GM18867 (cell line): Measurements from ENCODE around the gene PANK2.
"Not testable (repeated sequence)": the region's sequence is repeated elsewhere in the genome, so short reads cannot be mapped to it uniquely, and the experiment has no call there.

ENCODE experiments used
- ATAC-seq: cut with Tn5 transposase; IDR thresholded peaks from one replicate; pipeline ENCODE4 v1.9.1; 2021; ENCODE audit warnings: mild to moderate bottlenecking, moderate library complexity; ENCODE audit not compliant: unreplicated experiment

Gene PANK2

DNA sequence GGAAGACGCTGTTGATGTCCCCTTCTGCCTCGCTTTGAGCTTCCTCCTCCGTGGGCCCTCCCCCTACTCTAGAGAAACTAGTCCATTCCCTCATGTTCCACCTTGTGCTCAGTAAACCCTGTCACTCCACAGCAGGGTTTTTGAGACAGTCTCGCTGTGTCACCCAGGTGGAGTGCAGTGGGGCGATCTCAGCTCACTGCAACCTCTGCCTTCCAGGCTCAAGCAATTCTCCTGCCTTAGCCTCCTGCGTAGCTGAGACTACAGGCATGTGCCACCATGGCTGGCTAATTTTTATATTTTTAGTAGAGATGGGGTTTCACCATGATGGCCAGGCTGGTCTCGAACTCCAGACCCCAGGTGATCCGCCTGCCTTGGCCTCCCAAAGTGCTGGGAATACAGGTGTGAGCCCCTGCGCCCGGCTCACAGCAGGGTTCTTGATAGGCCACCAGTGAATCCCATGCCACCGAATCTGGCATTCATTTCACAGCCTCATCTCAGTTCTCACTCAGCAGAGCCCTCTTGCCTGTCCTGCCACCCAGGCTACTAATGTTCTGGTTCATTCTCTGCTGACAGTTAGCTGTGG is 36.0 kb downstream of the PANK2 start:
- ATAC-seq, result no peak

DNA sequence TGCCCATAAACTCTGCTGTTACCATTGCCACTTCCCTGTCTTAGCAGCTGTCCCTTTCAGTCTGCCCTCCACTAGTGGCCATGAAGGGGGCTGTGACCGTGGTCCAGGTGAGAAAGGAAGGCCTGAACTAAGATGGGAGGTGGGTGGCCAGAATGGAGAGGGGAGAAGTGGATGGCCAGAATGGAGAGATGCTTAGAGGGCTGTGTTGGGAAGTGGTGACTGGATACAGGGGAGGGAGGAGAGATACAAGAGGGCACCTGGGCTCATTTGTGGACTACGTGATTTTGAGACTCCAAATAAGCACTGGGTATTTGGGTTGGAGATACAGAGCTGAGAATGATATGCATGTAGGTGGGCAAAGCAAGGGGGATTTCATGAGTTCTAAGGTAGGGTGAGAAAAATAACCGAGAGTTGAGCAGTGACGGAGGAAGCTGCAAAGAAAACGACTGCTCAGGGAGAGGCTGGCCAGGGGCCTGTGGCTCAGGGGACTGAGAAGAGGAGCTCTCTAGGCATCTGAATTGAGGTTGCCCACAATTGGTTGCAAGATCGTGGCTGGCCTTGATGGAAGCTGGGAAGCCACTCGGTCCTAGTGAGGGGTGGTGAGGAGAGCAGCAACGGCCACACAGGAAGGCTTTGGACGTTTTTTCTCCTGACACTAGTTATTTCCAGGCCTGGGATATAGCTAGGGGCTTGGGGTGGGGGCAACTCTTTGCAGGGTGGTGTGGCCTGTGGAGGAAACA is 36.9 kb downstream of the PANK2 start:
- ATAC-seq, result no peak

DNA sequence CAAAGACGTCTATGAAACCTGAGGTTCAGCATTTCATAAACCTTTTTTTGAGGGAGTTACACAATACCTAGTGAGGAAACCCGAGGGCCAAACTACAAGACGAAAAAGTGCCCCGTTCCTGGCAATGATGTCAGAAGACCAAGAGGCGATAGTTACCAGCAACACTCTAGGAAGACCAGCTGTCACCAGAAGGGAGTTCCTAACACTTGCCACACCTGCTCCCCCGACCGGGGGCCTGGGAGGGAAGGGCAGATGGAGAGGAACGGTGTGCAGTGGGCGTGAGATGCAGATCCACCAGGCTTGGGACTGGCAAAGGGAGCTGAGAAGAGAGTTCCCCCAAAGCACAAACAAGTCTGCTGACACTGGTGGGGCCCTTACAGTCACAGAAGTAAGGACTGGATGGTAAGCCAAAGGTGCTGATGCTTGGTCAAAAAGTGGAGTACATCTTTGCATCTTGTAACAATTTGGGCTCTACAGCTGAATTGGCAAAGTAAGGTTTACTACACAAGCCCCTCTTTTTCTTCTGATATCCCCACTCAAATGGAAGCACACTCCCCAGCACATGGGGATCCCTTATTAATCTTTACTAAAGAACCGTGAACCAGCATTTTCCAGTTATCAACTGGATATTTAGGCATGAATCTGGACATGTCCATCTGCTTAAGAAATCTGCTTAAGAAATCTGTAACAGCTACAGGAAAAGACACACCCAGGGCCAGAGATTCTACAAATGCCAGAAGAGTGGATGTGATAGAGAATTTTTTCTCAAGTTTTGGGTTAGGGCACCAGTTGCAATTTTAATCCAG is 38.5 kb downstream of the PANK2 start:
- no peak for ATAC-seq

DNA sequence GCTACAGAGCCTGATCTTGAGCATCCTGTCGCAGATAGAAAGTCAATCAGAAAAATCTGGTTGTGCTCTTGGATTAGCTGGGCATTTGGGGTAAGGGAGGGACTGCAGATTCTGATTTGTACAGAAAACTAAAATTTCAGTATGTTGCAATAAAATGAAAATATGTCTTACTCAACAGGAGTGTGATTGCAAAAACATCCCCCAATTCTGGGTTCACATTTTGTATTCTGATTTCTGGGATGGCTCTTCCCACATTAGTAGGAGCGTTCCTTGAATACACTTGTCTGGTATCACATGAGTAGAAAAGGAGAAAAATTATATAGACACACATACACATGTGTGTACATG is 40.5 kb downstream of the PANK2 start:
- ATAC-seq, result no peak

DNA sequence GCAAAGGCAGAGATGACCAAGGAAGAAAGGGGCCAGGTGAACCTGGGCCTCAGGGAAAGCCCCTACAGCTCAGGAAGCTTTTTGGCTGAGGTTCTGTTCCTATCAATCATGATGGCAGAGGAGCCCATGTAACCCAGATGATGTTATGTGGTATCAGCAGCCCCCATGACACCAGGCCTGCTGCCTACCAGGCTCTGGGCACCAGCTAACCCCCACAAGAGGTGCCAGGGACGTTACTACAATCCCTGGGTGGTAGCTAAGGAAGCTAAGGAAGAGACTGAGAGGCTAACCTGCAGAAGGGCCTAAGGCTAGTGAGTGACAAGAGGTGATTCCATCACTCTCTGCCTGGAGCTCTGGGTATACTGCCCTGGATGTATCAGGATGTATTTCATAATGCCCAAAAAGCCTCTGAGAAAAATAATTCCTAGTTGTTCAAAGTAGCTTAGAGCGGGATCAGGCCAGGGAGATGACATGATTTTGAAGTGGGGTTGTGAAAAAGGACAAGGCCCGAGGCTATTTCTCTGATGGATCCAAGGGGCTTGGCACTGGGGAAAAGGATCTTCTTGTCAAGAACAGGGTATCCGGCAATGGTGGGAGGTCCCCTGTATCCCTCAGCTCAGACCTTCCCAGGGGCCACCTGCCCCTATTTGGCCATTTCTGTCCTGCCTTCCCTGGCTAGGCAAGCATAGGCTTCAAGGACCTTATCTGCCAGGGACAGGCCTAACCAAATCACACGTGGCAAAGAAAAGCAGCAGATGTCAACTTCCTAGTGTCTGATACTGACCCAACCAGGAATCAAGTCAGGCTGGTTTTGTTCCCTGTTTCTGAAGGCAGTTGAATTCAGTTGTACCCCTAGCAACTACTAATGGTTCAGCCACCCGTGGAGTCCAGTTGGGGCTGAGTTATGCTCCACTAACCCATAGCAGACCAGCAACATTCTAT is 41.3 kb downstream of the PANK2 start:
- no peak for ATAC-seq

DNA sequence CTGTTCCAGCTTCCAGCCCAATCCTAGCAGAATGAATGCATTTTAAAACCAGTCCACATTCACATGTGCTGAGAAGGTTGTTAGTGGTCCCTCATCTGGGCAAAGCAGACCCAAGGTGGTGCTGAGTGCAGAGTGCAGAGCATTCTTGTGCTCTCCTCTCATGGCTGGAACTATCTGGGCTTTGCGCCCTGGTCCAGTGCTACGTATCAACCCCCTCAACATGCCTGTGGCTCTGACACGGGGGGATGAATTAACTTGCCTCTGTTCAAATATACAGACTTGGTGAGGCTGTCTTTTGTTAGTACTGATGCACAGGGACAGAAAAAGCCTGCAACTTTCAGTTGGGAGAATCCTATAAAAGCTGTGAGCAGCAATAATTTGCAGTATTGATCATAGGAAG is 42.5 kb downstream of the PANK2 start:
- ATAC-seq, result no peak

DNA sequence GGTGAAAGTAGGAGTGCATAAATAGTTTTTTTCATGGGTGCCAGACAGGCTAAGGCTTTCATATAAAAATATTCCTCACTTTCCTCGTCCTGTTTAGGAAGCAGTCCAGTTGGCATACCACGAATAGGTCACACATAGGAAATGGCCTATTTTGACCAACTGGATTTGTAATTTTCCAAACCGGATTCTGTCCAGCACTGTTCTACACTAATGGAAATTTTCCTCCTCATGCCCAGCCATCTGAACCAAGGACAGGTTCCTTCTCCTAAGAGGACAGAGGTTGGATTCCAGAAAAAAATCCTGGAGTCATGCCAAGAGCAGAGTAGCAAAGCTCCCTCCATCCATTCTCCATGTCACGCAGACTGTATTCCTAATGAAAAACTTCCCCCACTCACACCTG is 43.1 kb downstream of the PANK2 start:
- ATAC-seq, result no peak

DNA sequence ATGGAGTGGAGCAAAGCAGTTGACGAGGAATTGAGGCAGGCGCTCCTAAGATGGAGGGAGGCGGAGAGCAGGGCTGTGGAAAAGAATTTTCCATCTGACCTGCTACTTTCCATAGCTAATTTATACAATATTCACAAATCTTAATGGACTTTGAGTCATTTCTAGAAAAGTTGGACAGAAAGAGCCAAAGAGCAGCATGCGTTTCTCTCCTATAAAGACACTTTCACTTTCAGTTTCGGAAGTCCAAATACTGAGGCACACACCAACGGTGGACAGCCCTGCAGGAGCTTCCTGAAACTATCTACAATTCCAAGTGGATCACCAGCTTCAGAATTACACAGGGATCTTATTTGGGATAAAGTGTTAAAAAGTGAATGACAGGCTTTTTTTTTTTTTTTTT is 43.5 kb downstream of the PANK2 start:
- ATAC-seq, result no peak

DNA sequence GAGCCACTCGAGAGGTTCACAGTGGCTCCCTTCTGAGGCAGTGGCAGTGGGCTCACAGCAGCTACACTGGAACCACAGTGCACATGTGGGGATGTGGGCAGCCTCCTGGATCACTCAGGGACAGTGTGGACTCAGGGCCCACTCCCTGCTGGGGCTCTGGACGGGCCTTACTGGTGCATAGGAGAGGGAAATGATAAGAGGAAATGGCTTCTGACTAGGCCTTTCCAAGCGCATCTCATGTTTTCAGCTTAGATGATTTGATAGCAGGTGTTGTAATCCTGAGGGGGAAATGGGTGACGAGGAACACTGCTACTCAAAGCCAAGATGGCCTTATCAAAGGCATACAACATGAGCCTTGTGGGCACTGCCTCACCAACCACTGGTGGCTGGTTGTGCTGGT is 44.0 kb downstream of the PANK2 start:
- ATAC-seq, result no peak

DNA sequence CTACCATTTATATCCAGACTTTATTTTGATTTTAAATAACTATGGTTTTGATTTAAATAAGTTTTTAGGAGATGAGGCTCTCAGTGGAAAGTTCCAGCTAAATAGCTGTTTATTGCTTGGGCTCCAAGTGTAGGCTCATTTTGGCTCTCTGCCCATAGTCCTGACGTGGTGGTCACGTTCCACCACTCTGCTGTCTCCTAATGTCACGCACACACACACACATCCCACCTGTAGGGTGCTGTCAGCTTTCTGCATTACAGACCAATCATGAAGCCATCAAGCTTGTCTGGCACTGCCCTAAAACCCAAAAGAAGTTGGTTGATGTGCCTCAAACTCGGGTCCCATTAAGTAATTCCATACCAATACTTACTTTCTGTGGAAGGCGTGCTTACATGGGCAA is 45.4 kb downstream of the PANK2 start:
- no peak for ATAC-seq

DNA sequence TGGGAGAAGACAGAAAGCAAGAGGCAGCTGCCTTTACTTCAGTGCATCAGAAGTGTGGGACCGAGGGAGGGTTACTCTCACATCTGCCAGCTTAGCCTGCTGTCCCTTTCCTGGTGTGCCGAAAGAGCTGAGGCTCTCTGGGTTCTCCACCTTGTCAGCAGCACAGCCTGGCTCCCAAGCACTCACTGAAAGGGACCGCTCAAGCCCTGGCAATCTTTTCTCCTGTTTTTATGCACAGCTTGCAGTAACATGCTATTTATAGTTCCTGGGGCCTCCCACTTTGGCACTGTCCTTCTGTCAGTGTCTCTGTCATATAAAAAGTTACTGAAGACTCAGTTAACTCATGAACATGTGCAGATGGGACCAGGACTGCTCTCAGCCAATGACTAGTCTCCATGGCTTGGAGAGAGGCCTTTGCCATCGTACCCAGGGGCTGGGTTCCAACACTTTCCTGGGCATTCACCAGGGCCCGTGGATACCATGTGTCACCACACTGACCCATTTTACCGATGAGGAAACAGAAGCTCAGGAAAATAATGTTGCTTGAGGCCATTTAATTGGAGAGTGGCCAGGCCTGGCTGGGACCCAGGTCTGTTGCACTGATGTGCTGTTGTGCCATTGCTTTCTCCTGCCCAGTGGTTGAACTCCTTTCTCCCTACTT is 46.2 kb downstream of the PANK2 start:
- no peak for ATAC-seq

DNA sequence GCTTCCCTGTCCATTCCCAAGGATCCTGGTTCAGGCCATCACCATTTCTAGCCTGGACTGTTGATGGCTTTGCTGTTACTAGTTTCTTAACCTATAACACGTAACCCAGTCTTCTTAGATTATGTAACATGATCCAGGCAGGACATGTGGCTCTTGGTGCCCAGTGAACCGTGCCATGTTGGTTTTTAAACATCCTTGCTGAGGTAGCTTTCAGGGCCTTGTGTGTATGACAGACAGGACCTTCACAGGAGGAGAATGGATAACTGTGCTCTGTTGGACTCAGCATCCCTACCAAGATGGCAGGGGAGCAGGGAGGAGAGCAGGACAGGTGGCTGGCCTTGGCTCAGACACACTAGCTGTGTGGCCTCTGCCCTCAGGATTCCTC is 46.8 kb downstream of the PANK2 start:
- no peak for ATAC-seq

DNA sequence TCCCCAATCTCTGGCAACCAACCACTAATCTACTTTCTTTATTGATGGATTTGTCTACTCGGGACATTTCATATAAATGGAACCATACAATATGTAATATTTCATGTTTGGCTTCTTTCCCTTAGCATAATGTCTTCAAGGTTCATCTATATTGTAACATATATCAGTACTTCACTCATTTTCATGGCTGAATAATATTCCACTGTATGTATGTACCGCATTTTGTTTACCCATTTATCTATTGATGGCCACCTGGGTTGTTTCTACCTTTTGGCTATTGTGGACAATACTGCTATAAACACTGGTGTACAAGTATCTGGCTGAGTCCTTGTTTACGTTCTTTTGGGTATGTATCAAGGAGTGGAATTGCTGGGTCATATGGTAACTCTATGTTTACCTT is 48.4 kb downstream of the PANK2 start:
- no peak for ATAC-seq

DNA sequence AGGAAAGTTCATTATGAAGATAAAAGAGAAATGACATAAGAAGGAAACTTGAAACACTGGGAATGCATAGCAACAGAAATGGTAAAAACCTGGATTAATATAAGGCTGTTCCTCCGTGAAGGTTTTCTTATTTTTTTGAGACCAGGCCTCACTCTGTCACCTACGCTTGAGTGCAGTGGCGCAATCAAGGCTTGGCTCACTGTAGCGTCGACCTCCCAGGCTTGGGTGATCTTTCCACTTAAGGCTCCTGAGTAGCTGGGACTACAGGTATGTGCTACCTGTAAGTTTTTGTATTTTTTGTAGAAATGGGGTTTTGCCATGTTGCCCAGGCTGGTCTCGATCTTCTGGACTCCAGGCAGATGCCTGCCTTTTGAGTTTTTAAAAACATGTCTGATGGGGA is 51.7 kb downstream of the PANK2 start:
- ATAC-seq, result no peak

DNA sequence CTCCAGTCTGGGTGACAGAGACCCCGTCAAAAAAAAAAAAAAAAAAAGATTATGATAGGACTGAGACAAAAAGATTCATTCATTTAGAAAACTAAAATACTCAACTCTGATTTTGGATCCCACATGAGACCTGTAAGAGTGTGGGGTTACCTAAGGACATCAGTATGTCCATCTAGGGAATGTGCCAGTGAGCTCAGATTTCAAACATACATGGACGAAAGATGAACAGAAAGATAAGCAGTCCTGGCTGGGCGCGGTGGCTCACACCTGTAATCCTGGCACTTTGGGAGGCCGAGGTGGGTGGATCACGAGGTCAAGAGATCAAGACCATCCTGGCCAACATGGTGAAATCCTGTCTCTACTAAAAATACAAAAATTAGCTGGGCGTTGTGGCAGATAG is 57.5 kb downstream of the PANK2 start:
- ATAC-seq, result not testable (repeated sequence)

DNA sequence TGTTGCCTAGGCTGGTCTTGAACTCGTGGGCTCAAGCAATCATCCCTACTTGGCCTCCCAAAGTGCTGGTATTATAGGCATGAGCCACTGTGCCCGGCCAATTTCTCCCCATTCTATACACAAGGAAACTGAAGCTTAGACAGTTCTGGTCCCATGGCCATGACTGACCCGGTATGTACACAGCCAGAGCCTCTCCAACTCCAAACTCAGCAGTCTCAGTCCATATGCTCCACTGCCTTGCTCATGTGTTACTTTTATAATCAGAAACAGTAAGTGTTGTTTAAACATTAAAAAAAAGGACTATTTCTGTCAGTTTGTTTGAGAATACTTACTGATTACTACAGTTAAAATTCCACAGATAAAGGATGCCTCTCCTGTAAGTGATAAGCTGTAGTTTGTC is 75.5 kb downstream of the PANK2 start:
- ATAC-seq, result no peak

DNA sequence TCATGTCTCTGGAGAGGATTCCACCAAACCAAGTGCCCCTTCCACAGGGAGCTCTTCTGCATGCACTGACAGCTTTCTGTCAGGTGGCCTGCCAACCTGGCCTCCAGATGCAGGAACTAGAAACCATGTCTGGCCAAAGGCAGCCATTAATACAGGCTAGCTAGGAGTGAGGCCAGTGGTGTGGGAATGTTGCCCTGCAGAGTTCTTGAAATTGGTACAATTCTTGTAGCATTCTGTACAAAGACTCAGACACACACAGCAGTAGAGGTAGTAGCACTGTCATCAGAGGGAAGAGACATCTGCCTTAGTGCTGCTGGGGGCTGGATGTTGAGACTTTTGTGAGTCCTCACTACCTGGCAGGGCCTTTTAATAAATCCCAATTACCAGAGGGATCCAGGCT is 77.4 kb downstream of the PANK2 start:
- no peak for ATAC-seq

DNA sequence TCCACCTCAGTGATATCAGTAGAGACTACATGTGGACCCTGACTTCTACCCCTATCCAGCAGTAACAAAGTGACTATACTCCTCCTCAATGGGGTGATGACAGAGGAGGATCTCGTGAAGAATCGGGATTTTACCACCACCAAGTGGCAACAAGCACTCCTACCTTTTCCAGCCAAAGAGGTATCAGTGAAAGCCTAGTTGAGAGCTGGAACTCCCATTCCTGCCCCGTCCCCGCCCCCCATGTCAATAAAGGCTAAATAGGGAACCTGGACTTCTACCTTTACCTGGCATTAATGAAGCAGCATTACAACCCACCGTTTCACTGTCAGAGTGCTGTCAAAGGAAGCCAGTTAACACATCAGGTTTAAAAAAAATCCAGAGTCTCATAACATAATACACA is 80.8 kb downstream of the PANK2 start:
- no peak for ATAC-seq

DNA sequence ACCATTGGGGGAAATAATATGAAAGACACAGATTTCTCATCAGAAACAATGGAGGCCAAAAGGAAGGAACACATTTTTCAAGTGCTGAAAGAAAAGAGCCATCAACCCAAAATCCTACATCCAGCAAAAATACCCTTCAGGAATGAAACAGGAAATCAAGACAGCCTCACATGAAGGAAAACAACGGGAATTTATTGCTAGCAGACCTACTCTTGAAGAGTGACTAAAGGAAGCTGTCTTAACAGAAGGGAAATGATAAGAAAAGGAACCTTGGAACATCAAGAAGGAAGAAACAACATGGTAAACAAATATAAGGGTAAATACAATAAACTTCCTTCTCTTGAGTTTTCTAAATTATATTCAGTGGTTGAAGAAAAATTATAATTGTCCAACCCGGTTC is 82.0 kb downstream of the PANK2 start:
- ATAC-seq, result no peak

DNA sequence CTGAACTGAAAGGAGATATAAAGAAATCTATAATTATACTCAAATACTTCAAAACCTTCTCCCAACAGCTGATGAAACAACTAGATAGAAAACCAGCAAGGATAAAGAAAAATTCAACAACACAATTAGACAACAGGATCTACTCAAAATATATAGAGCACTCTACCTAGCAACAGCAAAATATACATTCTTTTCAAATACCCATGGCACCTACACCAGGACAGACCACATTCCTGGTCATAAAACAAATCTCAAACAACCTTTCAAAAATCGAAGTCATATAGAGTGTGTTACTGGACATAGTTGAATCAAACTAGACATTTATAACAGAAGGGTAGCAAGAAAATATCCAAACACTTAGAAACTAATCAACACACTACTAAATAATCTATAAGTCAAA is 83.0 kb downstream of the PANK2 start:
- no peak for ATAC-seq

DNA sequence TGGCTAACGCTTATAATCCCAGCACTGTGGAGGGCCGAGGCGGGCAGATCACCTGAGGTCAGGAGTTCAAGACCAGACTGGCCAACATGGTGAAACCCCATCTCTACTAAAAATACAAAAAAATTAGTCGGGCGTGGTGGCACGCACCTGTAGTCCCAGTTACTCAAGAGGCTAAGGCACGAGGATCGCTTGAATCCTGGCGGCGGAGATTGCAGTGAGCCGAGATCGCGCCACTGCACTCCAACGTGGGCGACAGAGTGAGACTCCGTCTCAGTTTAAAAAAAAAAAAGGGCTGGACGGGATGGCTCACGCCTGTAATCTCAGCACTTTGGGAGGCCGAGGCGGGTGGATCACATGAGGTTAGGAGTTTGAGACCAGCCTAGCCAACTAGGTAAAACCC is 83.4 kb downstream of the PANK2 start:
- not testable (repeated sequence) for ATAC-seq
